Ovary (tissue), 9 donors: Measurements from ENCODE around the gene GPR137B. TPM values are rescaled to one million over a fixed set of nuclear protein-coding genes. Genes with fewer than 3 reads are reported as not detected.
"Not testable (repeated sequence)": the region's sequence is repeated elsewhere in the genome, so short reads cannot be mapped to it uniquely, and the experiment has no call there.

Source experiments
- DNase-seq, 5 donors: peaks; one replicate each; pipeline ENCODE4 v3.0.0-alpha.2; 2019 to 2020
- H3K27ac ChIP-seq, 2 donors: fragments of 200-600 bp; one replicate each; pipeline versions ENCODE4 v1.5.1 to v1.8.0; 2019 to 2022
- H3K27me3 ChIP-seq: fragments of 200-600 bp; one replicate; pipeline ENCODE4 v1.8.0; 2022
- H3K36me3 ChIP-seq: fragments of 200-600 bp; sonication (generic); one replicate; pipeline ENCODE4 v1.5.1; 2019
- H3K4me1 ChIP-seq: one replicate; pipeline ENCODE4 v1.8.1; 2013; ENCODE audit warnings: mild to moderate bottlenecking, moderate library complexity; ENCODE audit not compliant: insufficient read depth
- H3K4me3 ChIP-seq: fragments of 200-600 bp; sonication (generic); one replicate; pipeline ENCODE4 v1.5.1; 2017
- H3K9me3 ChIP-seq, 2 donors: fragments of 200-600 bp in 1 of 2; sonication (generic) in 1 of 2; one replicate each; pipeline versions ENCODE4 v1.5.1 to v1.8.1; 2013 to 2019; ENCODE audit warnings: mild to moderate bottlenecking in 1 of 2, moderate library complexity in 1 of 2
- EP300 ChIP-seq: sonication (generic); formaldehyde crosslinking; IDR thresholded peaks from one replicate; pipeline ENCODE4 v1.6.1; 2017; ENCODE audit warnings: antibody characterized with exemption
- POLR2A ChIP-seq: fragments of 450-650 bp; IDR thresholded peaks from one replicate; pipeline ENCODE4 v1.6.1; 2017; ENCODE audit warnings: antibody characterized with exemption, mild to moderate bottlenecking, moderate library complexity
- WGBS, 3 donors: extraction: QIAGEN DNeasy Blood & Tissue Kit in 1 of 3; methylation state at CpG; one replicate each; pipeline versions ENCODE4 v1.1.5 to v1.1.7; 2013 to 2017; 5-methylcytosine and 5-hydroxymethylcytosine counted together
- intact Hi-C, 4 donors: fragments of 100-400 bp; cut with DNase I; formaldehyde crosslinking; loops; one replicate each; pipeline versions ENCODE4 v1.11.0 to v1.15.1; 2022 to 2023
- polyA plus RNA-seq, 2 donors: library from polyadenylated mRNA; stranded (reverse); fragments of 200-250 nt in 1 of 2; fragments of 350-450 nt in 1 of 2; fragmentation: Illumina TruSeq in 1 of 2; extraction: RNeasy Lipid Tissue Mini Kit (QIAGEN cat#74804) in 1 of 2; gene quantifications; one replicate each; pipeline ENCODE4 v1.2.3, GENCODE V29; 2013 to 2014
- total RNA-seq, 7 donors: library from RNA; depleted of rRNA in 2 of 7; stranded (reverse); fragments of >200 nt in 2 of 7; fragmentation: NEBNext Ultra II Directional in 3 of 7; extraction: Animal tissue kit (Norgen Biotek cat#: 25700) in 3 of 7; gene quantifications; one replicate each; pipeline versions ENCODE4 v1.1.0 to v1.2.4, GENCODE V29; 2016 to 2023
- TF ChIP-seq, protein P1 (sequence below), 3 donors: fragments of 450-650 bp in 2 of 3; fragments of 200-600 bp in 1 of 3; IDR thresholded peaks; one replicate each; pipeline versions ENCODE4 v1.5.1 to v1.8.0; 2016 to 2022; ENCODE audit warnings: antibody characterized with exemption in 3 of 3, mild to moderate bottlenecking in 1 of 3
- donor health status: DM: no; HTN: no; CAD: no; lungs with moderate emphysema.
- donor health status: DM: no; HTN: no; CAD: no.
- donor health status: Bipolar disorder and iron deficiency.
- donor health status: DM: yes; HTN: yes; CAD: no.
- donor health status: DM: no; HTN: no; CAD: no.
- donor health status: DM: yes; HTN: yes; CAD: no.

The GPR137B gene
- total and polyA plus RNA-seq, 9 donors = 10.8 to 35.2 (median 13.7) TPM

DNA sequence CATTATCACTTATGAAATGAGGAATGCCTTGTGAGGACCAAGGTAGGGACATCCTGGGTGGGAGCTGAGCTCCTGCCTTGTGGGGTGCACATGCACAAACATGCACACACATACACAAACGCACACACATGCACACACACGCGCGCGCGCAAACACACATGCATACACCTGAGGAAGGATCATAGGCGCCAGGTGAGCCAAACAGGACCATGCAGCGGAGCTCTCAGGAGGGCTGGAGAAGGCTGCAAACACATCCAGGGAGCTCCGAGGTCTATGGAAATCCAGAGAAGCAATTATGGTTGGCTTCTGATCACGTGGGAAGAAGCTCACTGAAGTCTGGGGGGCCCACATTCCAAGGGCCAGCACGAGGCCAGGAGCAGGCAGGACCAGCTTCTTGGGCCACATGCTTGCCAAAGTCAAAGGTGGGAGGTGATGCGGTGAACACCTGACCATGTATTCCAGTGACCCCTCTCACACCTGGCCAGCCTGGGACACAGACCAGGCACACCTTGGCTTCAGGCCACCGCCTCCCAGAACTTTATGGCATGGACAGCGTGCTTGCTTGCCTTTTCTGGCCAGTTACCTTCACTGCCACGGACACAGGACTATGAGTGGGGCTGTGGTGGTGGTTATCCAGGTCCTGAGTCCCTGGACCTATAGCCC, 13.6 kb downstream of the GPR137B start:
- no peak overlapping the region for H3K4me3 ChIP-seq
- H3K27me3 ChIP-seq = no peaks in the 10 kb centered on the region
- intact Hi-C loops = no loop called here
- H3K27ac ChIP-seq = no peak overlapping the region
- H3K4me1 ChIP-seq = no peaks in the 10 kb centered on the region
- 89 to 94% (median 90%) methylated on average over 15 of the region's 15 CpGs for WGBS, 3 donors
- no peak for DNase-seq
- H3K36me3 ChIP-seq = no peaks in the 10 kb centered on the region
- TF ChIP-seq, protein P1, sequence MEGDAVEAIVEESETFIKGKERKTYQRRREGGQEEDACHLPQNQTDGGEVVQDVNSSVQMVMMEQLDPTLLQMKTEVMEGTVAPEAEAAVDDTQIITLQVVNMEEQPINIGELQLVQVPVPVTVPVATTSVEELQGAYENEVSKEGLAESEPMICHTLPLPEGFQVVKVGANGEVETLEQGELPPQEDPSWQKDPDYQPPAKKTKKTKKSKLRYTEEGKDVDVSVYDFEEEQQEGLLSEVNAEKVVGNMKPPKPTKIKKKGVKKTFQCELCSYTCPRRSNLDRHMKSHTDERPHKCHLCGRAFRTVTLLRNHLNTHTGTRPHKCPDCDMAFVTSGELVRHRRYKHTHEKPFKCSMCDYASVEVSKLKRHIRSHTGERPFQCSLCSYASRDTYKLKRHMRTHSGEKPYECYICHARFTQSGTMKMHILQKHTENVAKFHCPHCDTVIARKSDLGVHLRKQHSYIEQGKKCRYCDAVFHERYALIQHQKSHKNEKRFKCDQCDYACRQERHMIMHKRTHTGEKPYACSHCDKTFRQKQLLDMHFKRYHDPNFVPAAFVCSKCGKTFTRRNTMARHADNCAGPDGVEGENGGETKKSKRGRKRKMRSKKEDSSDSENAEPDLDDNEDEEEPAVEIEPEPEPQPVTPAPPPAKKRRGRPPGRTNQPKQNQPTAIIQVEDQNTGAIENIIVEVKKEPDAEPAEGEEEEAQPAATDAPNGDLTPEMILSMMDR (IDR thresholded peaks at IDR 0.05) = no peak
- TF ChIP-seq EP300 = no peak
- TF ChIP-seq POLR2A = no peak
- H3K9me3 ChIP-seq = no peaks in the 10 kb centered on the region

DNA sequence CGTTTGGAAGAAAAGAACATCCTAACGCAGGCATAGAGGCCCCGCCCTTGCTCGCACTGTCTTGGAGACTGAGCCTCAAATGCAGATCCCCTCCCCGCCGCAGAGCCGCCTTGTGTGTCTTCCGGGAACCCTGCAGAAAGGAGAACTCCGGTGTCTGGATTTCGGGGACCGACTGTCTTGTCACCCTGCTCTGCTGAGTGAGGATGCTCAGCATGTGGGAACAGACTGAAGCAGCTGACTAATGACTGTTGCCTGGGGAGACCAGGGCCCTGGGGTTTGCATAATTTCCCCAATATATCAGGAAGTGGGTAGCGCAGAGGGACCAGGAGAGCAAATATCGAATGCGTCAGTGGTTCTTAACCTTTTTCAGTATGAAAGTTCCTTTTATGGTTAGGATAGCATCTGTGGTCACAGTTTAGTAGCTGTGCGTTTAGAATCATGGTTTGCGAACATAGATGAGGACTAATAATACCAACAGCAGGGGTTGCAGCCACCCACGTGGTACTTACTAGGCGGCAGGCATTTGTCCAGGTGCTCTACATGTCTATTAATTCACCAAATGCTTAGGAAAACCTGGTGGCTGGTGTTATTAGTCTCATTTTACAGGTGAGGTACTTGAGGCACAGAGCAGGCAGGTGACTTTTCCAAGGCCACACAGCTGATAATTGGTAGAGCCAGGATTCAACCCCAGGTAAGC, 14.3 kb downstream of the GPR137B start:
- intact Hi-C loops = no loop called here
- Histone ChIP-seq H3K36me3 (no peaks in the 10 kb centered on the region), H3K9me3 (peaks cover 0 to 2% of the 10 kb centered on the region in 2 donors), H3K4me1 (no peaks in the 10 kb centered on the region), H3K27ac (no peak overlapping the region), H3K27me3 (no peaks in the 10 kb centered on the region), H3K4me3 (no peak overlapping the region)
- WGBS, 3 donors = 90 to 94% (median 93%) methylated on average over 18 of the region's 18 CpGs
- DNase-seq = no peak
- TF ChIP-seq, protein P1 (IDR thresholded peaks at IDR 0.05) = no peak
- no peak for TF ChIP-seq EP300
- TF ChIP-seq POLR2A = no peak

GRCh38 chr1:236158072-236158471, 15.7 kb downstream of the GPR137B start:
- intact Hi-C loops, H3K4me1 ChIP-seq, DNase-seq, H3K36me3 ChIP-seq, H3K4me3 ChIP-seq, H3K27ac ChIP-seq, H3K9me3 ChIP-seq, H3K27me3 ChIP-seq: not testable (repeated sequence)
- 91 to 92% (median 92%) methylated on average over 9 of the region's 9 CpGs for WGBS, 3 donors

- Histone ChIP-seq H3K27me3 (no peaks in the 10 kb centered on the region), H3K36me3 (no peaks in the 10 kb centered on the region), H3K4me1 (no peaks in the 10 kb centered on the region), H3K9me3 (peaks cover 0 to 4% of the 10 kb centered on the region in 2 donors), H3K27ac (no peak overlapping the region), H3K4me3 (no peak overlapping the region)
- intact Hi-C loops = no loop called here
- DNase-seq = no peak
- TF ChIP-seq, protein P1 (IDR thresholded peaks at IDR 0.05) = no peak
- no peak for TF ChIP-seq EP300
- TF ChIP-seq POLR2A = no peak
- WGBS, 3 donors = 95 to 96% (median 96%) methylated on average over 2 of the region's 2 CpGs
These were observed 16.4 kb downstream of the GPR137B start for GRCh38 chr1:236158719-236159118.
